PC-3 (cell line): ENCODE measurements around the gene TMEM213. TPM values are rescaled to one million over a fixed set of nuclear protein-coding genes. Genes with fewer than 3 reads are reported as not detected.

Source experiments
- ATAC-seq: fragments of 200-7000 bp; cut with Tn5 transposase; 2 replicates; pipeline ENCODE4 v1.9.1; 2020; ENCODE audit warnings: mild to moderate bottlenecking, moderate library complexity
- BruUV-seq: library from RNA; stranded (reverse); fragments of 400-500 nt; replicated peaks from 2 replicates; lab custom pipeline; 2021; lab: Mats Ljungman, UMichigan
- CTCF ChIA-PET: fragments of 300-600 bp; sonication (Branson Sonifier 250); formaldehyde crosslinking; loops from one replicate; lab custom pipeline; 2022; ENCODE audit warnings: antibody characterized with exemption; lab: Charles Lee
- POLR2A ChIA-PET: fragments of 300-600 bp; sonication (Branson Sonifier 250); formaldehyde crosslinking; loops from one replicate; lab custom pipeline; 2022; ENCODE audit warnings: antibody characterized with exemption; ENCODE audit not compliant: unreplicated experiment; lab: Charles Lee
- DNase-seq: peaks from one replicate; pipeline ENCODE4 v3.0.0-alpha.2; 2015
- H2AFZ ChIP-seq: fragments of 300-600 bp; sonication (generic); 2 replicates; pipeline ENCODE4 v1.6.0; 2016; ENCODE audit warnings: antibody characterized with exemption, low read length
- H3F3A ChIP-seq: fragments of 300-600 bp; sonication (generic); one replicate; pipeline ENCODE4 v1.6.0; 2017; ENCODE audit warnings: antibody characterized with exemption, low read length, control low read depth, mild to moderate bottlenecking; ENCODE audit not compliant: unreplicated experiment
- H3K27ac ChIP-seq: fragments of 300-600 bp; sonication (generic); 2 replicates; pipeline ENCODE4 v1.5.1; 2016; ENCODE audit warnings: mild to moderate bottlenecking, low read length
- H3K27me3 ChIP-seq: fragments of 300-600 bp; sonication (generic); 2 replicates; pipeline ENCODE4 v1.6.1; 2016; ENCODE audit warnings: low read length, mixed read lengths
- H3K36me3 ChIP-seq: fragments of 300-600 bp; sonication (generic); 2 replicates; pipeline ENCODE4 v1.6.1; 2016; ENCODE audit warnings: low read depth, mixed run types, low read length, mixed read lengths
- H3K4me1 ChIP-seq: fragments of 300-600 bp; sonication (generic); 2 replicates; pipeline ENCODE4 v1.5.1; 2016; ENCODE audit warnings: low read length; ENCODE audit not compliant: insufficient read depth
- H3K4me2 ChIP-seq: fragments of 300-600 bp; sonication (generic); 2 replicates; pipeline ENCODE4 v1.6.0; 2016; ENCODE audit warnings: low read length
- H3K4me3 ChIP-seq: fragments of 300-600 bp; sonication (generic); 2 replicates; pipeline ENCODE4 v1.5.1; 2016; ENCODE audit warnings: mild to moderate bottlenecking, low read length, mixed read lengths
- H3K79me2 ChIP-seq: fragments of 300-600 bp; sonication (generic); 2 replicates; pipeline ENCODE4 v1.6.1; 2017; ENCODE audit warnings: low read length, mixed read lengths
- H3K9ac ChIP-seq: fragments of 300-600 bp; sonication (generic); 2 replicates; pipeline ENCODE4 v1.6.0; 2016; ENCODE audit warnings: mild to moderate bottlenecking, low read length
- H3K9me2 ChIP-seq: fragments of 300-600 bp; sonication (generic); replicated peaks from 2 replicates; pipeline ENCODE4 v1.6.1; 2016; ENCODE audit warnings: mixed run types, low read length, mixed read lengths
- H3K9me3 ChIP-seq: fragments of 300-600 bp; sonication (generic); 2 replicates; pipeline ENCODE4 v1.6.1; 2016; ENCODE audit warnings: low read length, mixed read lengths
- H4K20me1 ChIP-seq: fragments of 300-600 bp; sonication (generic); 2 replicates; pipeline ENCODE4 v1.6.1; 2016; ENCODE audit warnings: low read length, mixed read lengths
- CTCF ChIP-seq: fragments of 300-600 bp; sonication (generic); conservative IDR thresholded peaks from 2 replicates; pipeline ENCODE4 v1.5.1; 2017; ENCODE audit warnings: antibody characterized with exemption, low read depth, mild to moderate bottlenecking, low read length
- EZH2 ChIP-seq: fragments of 300-600 bp; sonication (generic); IDR thresholded peaks from one replicate; pipeline ENCODE4 v1.6.1; 2017; ENCODE audit warnings: antibody characterized with exemption, mild to moderate bottlenecking, low read length; ENCODE audit not compliant: unreplicated experiment
- EZH2phosphoT487 ChIP-seq: fragments of 300-600 bp; sonication (generic); IDR thresholded peaks from 2 replicates; pipeline ENCODE4 v1.6.1; 2018; ENCODE audit warnings: mild to moderate bottlenecking, antibody characterized with exemption, low read length, borderline replicate concordance
- intact Hi-C: fragments of 100-400 bp; cut with micrococcal nuclease; formaldehyde crosslinking; loops from 2 replicates; pipeline ENCODE4 v1.9.0; 2023
- total RNA-seq: library from RNA; depleted of rRNA; stranded (reverse); fragments of >200 nt; gene quantifications from 2 replicates; pipeline ENCODE4 v1.2.3, GENCODE V29; 2014

Gene TMEM213
- total RNA-seq, 1 experiment from 2014 or later = not detected

GRCh38 chr7:138835087-138835486, 37.3 kb downstream of the TMEM213 start:
- ChIA-PET CTCF (no interaction called here), POLR2A (no interaction called here)
- no peaks in the 10 kb centered on the region for H3F3A ChIP-seq
- H3K9me2 ChIP-seq = no peaks in the 10 kb centered on the region
- no TSS peak for BruUV-seq
- no peaks in the 10 kb centered on the region for H3K27me3 ChIP-seq
- H3K4me2 ChIP-seq = no peak overlapping the region
- no peaks in the 10 kb centered on the region for H4K20me1 ChIP-seq
- H3K9me3 ChIP-seq = no peaks in the 10 kb centered on the region
- no peaks in the 10 kb centered on the region for H3K79me2 ChIP-seq
- H3K4me1 ChIP-seq = no peaks in the 10 kb centered on the region
- DNase-seq (no peak), ATAC-seq (no peak)
- H3K36me3 ChIP-seq = peaks cover 24% of the 10 kb centered on the region
- intact Hi-C loops = no loop called here
- no peak overlapping the region for H2AFZ ChIP-seq
- H3K9ac ChIP-seq = no peak overlapping the region
- H3K4me3 ChIP-seq = no peak overlapping the region
- no peak overlapping the region for H3K27ac ChIP-seq
- TF ChIP-seq EZH2phosphoT487 = no peak
- TF ChIP-seq CTCF = no peak; the same call in 1 of the 2 replicates
- TF ChIP-seq EZH2 = no peak

- Histone ChIP-seq H3K27ac (no peak overlapping the region), H3K9me3 (no peaks in the 10 kb centered on the region), H3K4me1 (no peaks in the 10 kb centered on the region), H3K4me2 (no peak overlapping the region), H2AFZ (no peak overlapping the region), H3K27me3 (no peaks in the 10 kb centered on the region), H4K20me1 (no peaks in the 10 kb centered on the region), H3K4me3 (no peak overlapping the region), H3K36me3 (peaks cover 24% of the 10 kb centered on the region), H3K9me2 (no peaks in the 10 kb centered on the region), H3F3A (no peaks in the 10 kb centered on the region), H3K79me2 (no peaks in the 10 kb centered on the region), H3K9ac (no peak overlapping the region)
- POLR2A ChIA-PET = no interaction called here
- TF ChIP-seq CTCF = no peak
- no TSS peak for BruUV-seq
- CTCF ChIA-PET = no interaction called here
- DNase-seq = no peak
- intact Hi-C loops = no loop called here
- ATAC-seq = no peak
Observed at GRCh38 chr7:138837627-138838026, 39.8 kb downstream of the TMEM213 start.

GRCh38 chr7:138838166-138838565, 40.4 kb downstream of the TMEM213 start:
- H3K79me2 ChIP-seq = no peaks in the 10 kb centered on the region
- DNase-seq = no peak
- peaks cover 24% of the 10 kb centered on the region for H3K36me3 ChIP-seq
- no peaks in the 10 kb centered on the region for H3K4me1 ChIP-seq
- no peaks in the 10 kb centered on the region for H3F3A ChIP-seq
- H3K9me3 ChIP-seq = no peaks in the 10 kb centered on the region
- H3K4me3 ChIP-seq = no peak overlapping the region
- ATAC-seq = no peak
- intact Hi-C loops = no loop called here
- no peaks in the 10 kb centered on the region for H3K27me3 ChIP-seq
- ChIA-PET CTCF (no interaction called here), POLR2A (no interaction called here)
- no peak overlapping the region for H3K9ac ChIP-seq
- BruUV-seq = no TSS peak
- no peak overlapping the region for H3K27ac ChIP-seq
- TF ChIP-seq EZH2 = no peak
- no peak for TF ChIP-seq EZH2phosphoT487
- TF ChIP-seq CTCF = no peak
- H3K4me2 ChIP-seq = no peak overlapping the region
- no peak overlapping the region for H2AFZ ChIP-seq
- H4K20me1 ChIP-seq = no peaks in the 10 kb centered on the region
- H3K9me2 ChIP-seq = no peaks in the 10 kb centered on the region
